ENCODE measurements around the gene TUSC2. TPM values are rescaled to one million over a fixed set of nuclear protein-coding genes. Genes with fewer than 3 reads are reported as not detected.

The TUSC2 gene
- total and polyA plus RNA-seq, 2 of the 13 experiments (the other 11 are each of a cell fraction or from before 2014, with no cell fraction given) = 36.7 to 39.1 TPM

GRCh38 chr3:50321336-50322114 lies 6.5 kb downstream of the TUSC2 start (continued):
- TF ChIP-seq PRDM10 (CRISPR knock-in tag; IDR thresholded peaks at IDR 0.05; ENCODE audit: low read depth) (peak; percentile 98), ZNF775 (CRISPR knock-in tag; IDR thresholded peaks at IDR 0.05; ENCODE audit: borderline replicate concordance) (no peak), REXO4 (CRISPR knock-in tag; IDR thresholded peaks at IDR 0.05; ENCODE audit: borderline replicate concordance) (no peak), SMARCE1 (IDR thresholded peaks at IDR 0.05; ENCODE audit: borderline replicate concordance) (no peak), ZNF34 (CRISPR knock-in tag; IDR thresholded peaks at IDR 0.05; ENCODE audit: borderline replicate concordance) (no peak; the same call in 1 of the 2 replicates), ZNF225 (CRISPR knock-in tag; IDR thresholded peaks at IDR 0.05) (no peak), ZNF724P (CRISPR knock-in tag; IDR thresholded peaks at IDR 0.05; ENCODE audit: borderline replicate concordance) (0 out of 2 replicates have a peak, but pooled peaks have one; percentile 56), EHMT2 (IDR thresholded peaks at IDR 0.05; ENCODE audit: borderline replicate concordance, low read depth, low read length) (no peak), GTF3A (CRISPR knock-in tag; conservative IDR thresholded peaks at IDR 0.05) (no peak), SNAPC2 (CRISPR knock-in tag; IDR thresholded peaks at IDR 0.05) (no peak), POGZ (CRISPR knock-in tag; IDR thresholded peaks at IDR 0.05) (no peak; the same call in 1 of the 2 replicates), ZNF839 (CRISPR knock-in tag; IDR thresholded peaks at IDR 0.05; ENCODE audit: borderline replicate concordance) (0 out of 2 replicates have a peak, but pooled peaks have one; percentile 59), ZNF547 (CRISPR knock-in tag; IDR thresholded peaks at IDR 0.05) (no peak), ZNF678 (CRISPR knock-in tag; IDR thresholded peaks at IDR 0.05) (no peak), PRPF4 (IDR thresholded peaks at IDR 0.05; ENCODE audit: low read depth, low read length, poor library complexity, severe bottlenecking) (no peak), GPN1 (CRISPR knock-in tag; IDR thresholded peaks at IDR 0.05; ENCODE audit: borderline replicate concordance) (no peak), RXRA (CRISPR knock-in tag; IDR thresholded peaks at IDR 0.05) (peak; percentile 84), FIP1L1 (IDR thresholded peaks at IDR 0.05; ENCODE audit: borderline replicate concordance, insufficient read depth, low read depth, low read length) (no peak), PLSCR1 (CRISPR knock-in tag; IDR thresholded peaks at IDR 0.05; ENCODE audit: borderline replicate concordance) (no peak), ZNF143 (CRISPR knock-in tag; IDR thresholded peaks at IDR 0.05) (peak; percentile 6; the same call in 1 of the 2 replicates), ZNF296 (CRISPR knock-in tag; conservative IDR thresholded peaks at IDR 0.05) (no peak), RFX3 (CRISPR knock-in tag; IDR thresholded peaks at IDR 0.05) (no peak), SP1 (IDR thresholded peaks at IDR 0.05) (no peak), SP1 (CRISPR knock-in tag; IDR thresholded peaks at IDR 0.05) (peak; percentile 83; the same call in 1 of the 2 replicates), CBX2 (IDR thresholded peaks at IDR 0.05; ENCODE audit: low read depth, low read length) (no peak), CBX2 (CRISPR knock-in tag; IDR thresholded peaks at IDR 0.05; ENCODE audit: low read depth) (no peak), SMAD3 (CRISPR knock-in tag; IDR thresholded peaks at IDR 0.05) (peak; percentile 39; the same call in 1 of the 2 replicates), NFYC (CRISPR knock-in tag; IDR thresholded peaks at IDR 0.05) (no peak)

All from HepG2 (cell line).